Activated T-helper 9 cell treated with anti-CD3 and anti-CD28 coated beads, Interleukin-2, amount 50 U/mL, for 16 hours (primary cell): ENCODE data around the gene MID1IP1.

Experiments used
- DNase-seq: peaks from one replicate; pipeline ENCODE4 v3.0.0-alpha.2; 2020; ENCODE audit warnings: low read depth

Gene MID1IP1

DNA sequence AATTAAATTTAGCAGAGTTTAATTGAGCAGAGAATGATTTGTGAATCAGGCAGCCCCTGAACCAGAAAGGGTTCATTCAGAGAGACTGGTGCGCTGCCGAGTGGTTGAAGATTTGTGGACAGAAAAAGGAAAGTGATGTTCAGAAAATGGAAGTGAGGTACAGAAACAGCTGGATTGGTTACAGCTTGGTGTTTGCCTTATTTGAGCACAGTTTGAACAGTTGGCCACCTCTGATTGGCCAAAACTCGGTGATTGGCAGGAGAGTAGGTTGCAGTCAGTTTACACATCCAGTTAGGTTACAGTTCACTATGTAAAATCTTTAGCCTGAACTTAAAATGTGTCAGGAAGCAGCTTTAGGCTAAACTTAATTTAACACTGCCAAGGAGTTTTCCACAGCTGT lies 14.9 kb downstream of the MID1IP1 start:
- DNase-seq, result no peak

DNA sequence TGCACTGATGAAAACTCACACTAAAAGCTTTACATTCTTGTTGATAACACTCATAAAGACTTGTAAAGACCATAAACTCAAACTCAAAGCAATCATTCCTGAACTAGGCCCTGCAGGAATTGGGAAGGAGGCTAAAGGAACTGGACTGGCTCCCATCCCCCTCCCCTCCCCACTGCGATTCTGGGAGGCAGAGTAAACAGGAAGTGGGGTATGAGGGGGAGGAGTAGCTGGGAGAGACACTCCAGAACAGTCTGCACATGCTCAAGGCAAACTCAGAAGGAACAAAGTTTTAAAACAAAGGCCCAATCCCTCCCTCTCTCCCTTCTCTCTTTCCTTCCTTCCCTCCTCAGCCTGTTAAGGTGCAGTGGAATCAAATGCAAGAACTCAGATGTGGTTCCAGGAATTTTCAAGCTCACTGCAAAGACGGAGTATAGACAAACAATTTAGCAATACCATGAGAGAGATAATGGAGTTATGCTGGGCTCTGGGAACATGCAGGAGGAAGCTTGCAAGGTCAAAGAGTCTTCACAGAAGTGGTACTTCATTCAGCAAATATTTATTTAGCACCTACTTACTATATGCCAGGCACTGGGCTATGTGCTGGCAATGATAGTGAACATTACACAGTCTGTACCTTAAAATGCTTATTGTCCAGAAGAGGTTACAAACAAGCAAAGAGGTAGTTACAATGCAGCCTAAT lies 15.9 kb downstream of the MID1IP1 start:
- DNase-seq, result no peak

DNA sequence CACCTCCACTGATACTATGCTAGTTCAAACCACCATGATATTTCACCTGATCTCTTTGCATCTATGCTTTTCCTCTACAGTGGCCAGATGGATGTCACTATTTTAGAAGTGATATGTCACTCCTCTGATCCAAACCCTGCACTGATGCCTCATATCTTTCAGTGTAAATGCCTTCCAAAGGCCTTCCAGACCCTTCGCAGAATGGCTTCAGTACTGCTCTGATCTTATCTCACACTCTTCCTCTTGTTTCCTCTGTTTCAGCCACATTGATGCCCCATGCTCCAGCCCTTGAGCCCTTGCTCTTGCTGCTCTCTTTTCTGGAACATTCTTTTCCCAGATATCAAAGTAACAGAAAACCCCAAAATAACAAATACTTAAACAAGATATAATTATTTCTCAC lies 17.9 kb downstream of the MID1IP1 start:
- DNase-seq, result no peak

DNA sequence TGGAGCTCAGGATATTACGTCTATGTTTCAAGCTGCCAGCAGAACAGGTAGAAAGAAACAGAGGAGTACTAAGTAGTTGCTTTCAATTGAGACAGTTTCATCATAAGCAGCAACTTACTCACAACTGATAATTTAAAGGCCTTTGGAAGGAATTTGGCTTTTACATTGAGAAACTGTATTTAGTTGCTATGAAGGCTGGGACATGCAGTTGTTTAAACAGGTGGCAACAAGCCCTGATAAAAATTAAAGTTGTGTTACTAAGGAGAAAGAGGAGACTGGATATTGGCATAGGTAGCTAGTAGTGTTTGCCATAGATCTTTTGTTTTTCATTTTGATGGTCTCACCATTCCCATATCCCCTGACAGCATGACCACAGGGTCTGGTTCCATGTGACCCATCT lies 18.4 kb downstream of the MID1IP1 start:
- no peak for DNase-seq

DNA sequence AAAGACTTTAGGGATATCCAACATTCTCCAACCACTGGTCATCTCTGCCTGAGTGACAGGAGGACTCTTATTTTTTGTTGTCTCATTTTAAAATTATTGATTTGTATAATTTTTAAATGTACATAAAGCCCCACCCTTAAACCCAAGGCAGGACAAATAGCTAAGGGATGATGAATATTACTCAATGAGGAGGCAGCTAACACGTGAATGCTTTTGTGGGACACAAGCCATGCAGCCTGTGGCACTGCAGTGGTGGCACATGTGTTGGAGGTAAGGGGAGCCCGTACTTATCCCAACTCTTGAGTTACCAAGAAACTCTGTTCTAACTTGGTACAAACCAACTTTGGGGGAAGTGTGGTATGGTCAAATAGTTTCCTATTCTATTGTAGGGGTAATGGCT lies 19.5 kb downstream of the MID1IP1 start:
- DNase-seq, result no peak

DNA sequence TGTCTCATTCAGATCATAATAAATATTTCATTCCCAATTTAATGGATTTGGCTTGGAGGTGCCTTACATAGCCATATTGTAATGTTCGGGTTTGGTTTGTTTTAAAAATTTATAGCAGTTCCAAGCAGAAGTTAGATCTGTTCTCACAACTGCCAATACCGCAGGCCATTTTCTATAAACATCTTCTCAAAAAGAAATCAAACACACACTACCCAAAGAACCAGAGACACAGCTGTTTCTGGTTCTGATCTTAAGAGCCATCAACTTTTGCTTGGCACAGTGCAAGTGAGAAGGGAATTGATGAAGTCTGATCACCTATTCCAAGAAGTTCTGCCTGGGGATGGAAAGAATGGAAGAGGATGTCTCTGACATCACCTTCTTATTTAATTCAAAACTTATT lies 22.9 kb downstream of the MID1IP1 start:
- DNase-seq, result no peak

DNA sequence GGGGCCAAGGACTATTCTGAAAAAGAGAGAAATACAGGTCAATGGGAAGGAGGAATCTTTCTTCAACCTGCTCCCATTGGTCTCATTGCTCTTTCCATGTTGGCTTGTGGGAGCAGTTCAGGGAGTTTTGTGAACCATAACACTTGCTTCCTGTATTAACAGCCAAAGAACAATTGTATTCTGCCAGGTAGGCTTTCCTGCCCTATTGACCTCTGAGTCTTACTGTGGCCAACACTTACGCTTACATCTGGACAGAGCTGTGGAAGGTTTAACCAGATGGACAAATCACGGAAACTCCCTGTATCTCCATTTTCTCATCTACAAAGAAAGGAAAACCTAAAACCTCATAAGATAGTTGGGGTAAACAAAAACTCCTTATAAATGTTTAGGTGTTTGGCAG lies 30.7 kb downstream of the MID1IP1 start:
- DNase-seq, result no peak

DNA sequence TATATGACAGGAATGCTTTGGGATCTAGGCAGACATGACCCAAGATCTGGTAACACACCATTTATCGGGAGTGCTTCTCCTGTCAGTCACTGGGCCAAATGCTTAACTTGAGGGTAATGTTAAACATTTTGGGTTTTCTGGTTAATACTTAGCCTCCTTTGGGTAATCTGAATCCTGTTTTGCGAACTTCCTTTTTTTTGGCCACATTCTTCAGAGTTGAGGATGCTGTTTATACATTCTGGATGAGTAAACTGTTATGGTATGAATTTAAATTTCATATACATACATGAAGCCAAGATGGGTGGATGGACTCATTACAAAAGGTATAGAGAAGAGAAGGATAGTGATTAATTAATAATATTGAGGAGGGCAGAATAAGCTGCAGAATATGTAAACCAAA lies 36.1 kb downstream of the MID1IP1 start:
- no peak for DNase-seq

DNA sequence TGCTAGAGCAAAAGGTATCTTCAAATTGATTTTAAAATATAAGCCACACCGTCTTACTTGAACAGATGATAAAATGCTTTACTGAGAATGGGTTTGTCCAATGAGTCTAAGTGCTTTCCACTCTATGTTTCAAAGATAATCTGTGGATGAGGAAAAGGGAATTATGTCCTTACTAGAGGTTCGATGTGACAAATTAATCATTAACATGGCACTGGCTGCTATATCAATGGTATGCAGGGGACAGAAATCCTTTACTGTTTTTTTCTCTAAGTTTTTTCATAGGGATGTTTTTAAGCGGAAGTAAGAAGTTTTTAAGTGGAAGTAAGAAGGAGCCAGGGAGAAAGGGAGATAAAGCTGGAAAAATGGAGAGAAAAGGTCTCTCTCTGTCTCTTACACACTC lies 38.0 kb downstream of the MID1IP1 start:
- no peak for DNase-seq

DNA sequence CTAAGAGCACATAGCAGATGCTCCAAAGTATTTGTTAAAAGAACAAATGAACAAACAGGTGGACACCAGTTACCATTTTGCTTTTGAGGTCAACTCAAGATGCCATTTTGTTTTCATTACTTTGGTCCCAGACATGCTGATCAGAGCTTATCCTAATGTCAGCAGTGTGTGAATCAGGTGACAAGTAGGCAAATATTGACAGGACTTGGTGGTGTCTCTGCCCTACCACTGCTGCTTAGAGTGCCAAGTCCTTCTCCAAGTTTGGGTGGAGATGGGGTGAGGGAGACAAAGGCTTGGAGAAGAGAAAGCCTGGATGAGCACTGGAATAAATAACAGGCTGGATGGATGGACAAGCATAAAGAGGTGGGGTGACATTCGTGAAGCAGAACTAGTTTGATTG lies 38.7 kb downstream of the MID1IP1 start:
- no peak for DNase-seq

DNA sequence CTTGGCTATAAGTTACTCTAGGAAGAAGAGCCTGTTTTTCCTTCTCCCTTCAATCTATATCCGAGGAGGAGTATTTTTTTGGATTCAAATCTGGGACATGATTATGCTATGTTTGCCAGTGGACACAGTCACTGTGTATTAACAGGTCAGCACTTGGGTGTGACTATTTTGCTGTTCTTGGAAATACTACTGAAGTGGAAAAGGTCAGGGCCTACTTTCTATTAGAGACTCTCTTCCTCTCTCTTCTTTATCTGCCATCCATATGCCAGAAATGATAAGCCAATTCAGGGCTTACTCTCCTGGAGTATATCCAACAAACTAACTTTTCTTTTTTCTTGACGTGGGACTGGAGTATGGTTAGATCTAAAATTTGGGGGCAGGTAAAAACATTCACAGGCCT lies 40.5 kb downstream of the MID1IP1 start:
- no peak for DNase-seq

DNA sequence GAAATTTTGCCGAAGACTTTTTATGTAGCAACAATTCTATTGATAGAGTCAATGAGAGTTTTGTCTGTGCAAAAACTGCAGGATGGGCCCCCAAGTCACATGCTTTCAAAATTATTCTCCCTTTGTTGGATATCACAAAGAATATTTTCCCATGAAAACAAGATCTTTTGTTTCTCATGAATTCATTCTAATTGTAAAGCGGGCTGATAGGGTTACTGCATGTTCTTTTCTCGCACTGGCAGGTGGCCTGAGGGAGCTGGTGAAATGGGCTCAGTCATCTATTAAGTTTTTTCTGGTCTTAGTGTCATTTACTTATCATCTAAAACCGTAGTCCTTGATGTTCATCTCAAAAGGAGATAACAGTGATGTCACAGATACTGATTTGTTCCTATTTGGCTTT lies 44.2 kb downstream of the MID1IP1 start:
- DNase-seq, result no peak

DNA sequence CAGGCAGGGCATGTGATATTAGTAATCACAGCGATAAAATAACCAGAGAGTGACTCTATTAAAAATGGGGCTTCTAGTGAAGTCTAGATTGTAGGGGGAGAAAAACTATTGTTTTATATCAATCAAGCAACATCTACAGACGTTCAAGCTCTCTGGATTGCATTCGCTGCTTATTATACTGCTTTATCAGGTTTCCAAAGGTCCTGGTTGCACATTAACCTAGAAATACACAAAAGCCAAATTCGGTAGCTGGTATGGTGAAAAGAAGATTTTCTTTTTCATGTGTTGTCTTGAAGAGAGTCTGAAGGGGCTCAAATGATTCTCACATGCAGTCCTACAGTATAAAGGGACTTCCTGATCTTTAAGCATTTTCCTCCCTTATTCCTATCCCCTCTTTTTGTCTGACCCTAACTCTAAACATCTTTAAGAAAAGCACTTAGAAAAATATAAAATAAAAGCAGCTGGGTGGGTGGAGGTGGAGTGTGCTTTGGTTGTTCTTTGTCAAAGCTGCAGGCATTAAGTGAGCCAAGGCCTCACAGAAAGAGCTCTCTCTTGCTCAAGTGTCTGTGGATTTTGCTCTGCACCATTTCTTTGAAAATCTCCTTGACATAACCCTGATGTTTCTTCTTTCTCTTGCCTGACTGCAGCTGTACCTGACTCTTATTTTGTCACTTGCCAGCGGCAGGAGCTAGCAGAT lies 46.1 kb downstream of the MID1IP1 start:
- no peak for DNase-seq

DNA sequence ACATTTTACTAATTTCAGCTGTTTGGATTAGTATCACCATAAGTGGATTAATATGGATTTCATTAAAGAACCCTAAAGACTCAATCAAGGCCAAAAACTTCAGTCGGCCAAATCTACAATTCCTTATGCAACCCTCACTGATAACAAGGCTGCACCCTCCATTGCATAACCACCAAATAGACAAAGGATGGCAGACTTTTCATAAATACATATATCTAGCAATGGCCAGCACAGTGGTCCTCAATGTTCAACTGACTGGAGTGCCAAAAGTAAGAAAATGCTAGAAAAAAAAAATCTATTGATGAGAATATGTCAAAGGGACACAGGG lies 46.6 kb downstream of the MID1IP1 start:
- no peak for DNase-seq

DNA sequence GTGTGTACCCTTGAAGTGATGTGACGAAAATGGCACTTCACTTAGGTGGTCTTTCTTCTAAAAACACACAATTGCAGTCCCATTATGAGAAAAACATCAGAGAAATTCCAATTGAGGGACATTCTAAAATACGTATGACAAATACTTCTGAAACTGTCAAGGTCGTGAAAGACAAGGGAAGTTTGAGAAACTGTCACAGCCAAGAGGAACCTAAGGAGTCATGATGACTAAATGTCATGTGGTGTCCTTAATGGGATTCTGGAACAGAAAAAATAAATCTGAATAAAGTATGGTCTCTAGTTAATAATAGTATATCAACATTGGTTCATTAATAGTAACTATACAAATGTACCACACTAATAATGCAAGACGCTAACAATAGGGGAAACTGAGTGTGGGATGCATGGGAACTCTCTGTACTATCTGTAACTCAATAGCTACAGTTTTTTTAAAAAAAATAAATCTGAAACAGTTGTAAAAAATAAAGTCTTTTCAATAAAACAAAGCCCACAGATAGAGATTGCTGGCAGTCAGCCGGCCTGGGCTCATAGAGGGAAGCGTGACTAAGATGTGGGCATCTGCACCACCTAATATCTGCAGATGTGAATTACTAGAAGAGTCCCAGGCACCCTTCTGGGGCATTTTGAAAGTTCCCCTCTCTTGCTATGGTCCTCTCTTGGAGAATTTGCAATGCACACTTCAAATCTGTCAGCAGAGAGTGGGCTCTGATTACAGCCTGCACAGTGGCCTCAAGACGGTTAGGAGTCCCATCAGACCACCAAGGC lies 47.6 kb downstream of the MID1IP1 start:
- no peak for DNase-seq

DNA sequence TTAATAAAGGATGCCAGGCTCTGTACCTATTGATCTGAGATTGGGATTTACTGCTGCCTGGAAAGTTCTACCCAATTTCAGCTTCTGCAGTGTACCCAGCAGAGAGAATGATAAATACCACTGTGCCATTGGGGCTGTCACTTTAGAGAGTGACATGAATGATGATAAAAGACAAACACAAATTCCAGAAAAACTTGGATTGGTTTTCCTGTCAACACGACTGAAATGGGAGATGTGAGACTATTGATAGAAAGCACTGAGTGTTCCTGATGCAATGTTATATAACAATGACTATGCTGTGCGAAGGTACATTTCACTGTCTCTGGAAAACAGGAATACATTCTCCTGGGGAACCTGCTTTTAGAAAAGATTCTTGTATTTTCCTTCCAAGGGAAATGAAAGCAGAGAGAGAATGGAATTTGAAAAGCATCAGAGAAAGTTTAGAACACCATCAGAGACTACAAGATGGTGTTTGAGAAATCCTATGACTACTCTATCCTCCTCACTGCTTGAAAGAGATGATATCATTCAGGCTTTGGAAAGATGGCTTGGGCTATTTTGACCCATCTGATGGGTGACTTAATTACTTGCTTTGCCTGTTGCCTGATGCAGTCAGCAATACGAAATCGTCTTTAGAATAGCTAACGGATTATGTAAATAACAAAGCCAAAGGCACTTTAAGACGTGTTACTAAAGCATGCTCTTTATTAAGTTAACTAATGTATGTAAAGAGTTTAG lies 49.7 kb downstream of the MID1IP1 start:
- no peak for DNase-seq

DNA sequence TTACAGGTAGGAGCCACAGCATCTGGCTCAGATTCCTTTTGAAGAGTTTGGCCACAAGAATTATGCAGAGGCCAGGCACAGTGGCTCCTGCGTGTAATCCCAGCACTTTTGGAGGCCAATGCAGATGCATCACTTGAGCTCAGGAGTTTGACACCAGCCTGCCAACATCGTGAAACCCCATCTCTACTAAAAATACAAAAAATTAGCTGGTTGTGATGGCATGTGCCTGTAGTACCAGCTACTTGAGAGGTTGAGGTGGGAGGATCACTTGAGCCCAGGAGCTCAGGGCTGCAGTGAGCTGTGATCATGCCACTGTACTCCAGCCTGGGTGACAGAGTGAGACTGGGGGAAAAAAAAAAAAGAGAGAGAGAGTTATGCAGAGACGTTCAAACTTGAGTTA lies 53.0 kb downstream of the MID1IP1 start:
- no peak for DNase-seq
